Ovary (tissue), 3 donors: ENCODE results near the gene CRYBG2.

Source experiments
- CTCF ChIP-seq, 3 donors: fragments of 450-650 bp in 2 of 3; fragments of 200-600 bp in 1 of 3; IDR thresholded peaks; one replicate each; pipeline versions ENCODE4 v1.5.1 to v1.8.0; 2016 to 2022; ENCODE audit warnings: antibody characterized with exemption in 3 of 3, mild to moderate bottlenecking in 1 of 3
- EP300 ChIP-seq: sonication (generic); formaldehyde crosslinking; IDR thresholded peaks from one replicate; pipeline ENCODE4 v1.6.1; 2017; ENCODE audit warnings: antibody characterized with exemption
- POLR2A ChIP-seq: fragments of 450-650 bp; IDR thresholded peaks from one replicate; pipeline ENCODE4 v1.6.1; 2017; ENCODE audit warnings: antibody characterized with exemption, mild to moderate bottlenecking, moderate library complexity
- donor health status: DM: no; HTN: no; CAD: no.

GRCh38 chr1:26337625-26338024 lies 16.3 kb downstream of the CRYBG2 start:
- TF ChIP-seq CTCF (IDR thresholded peaks at IDR 0.05) (no peak), POLR2A (no peak), EP300 (no peak)
